ENCODE measurements around the gene CAMK1.

The CAMK1 gene
- total RNA-seq, result 62.9 to 379 (median 192) reads per million in 18 experiments

GRCh38 chr3:9769426-9770275 is at the start of gene CAMK1:
Gene CAMK1 (minus strand): TSS chr3:9769947. CDS start chr3:9767749, 2,198 bp downstream.
- peak; percentile 62 to 85 for DNase-seq

- no peak for DNase-seq
These were observed 49.1 kb upstream of the CAMK1 start for GRCh38 chr3:9818666-9819335.

- DNase-seq, result peak in 1 of 2 donors; percentile 57
These were observed 47.7 kb upstream of the CAMK1 start for GRCh38 chr3:9817436-9817835.

GRCh38 chr3:9815986-9816385 is 46.2 kb upstream of the CAMK1 start:
- no peak for DNase-seq

GRCh38 chr3:9812870-9813483 is 43.2 kb upstream of the CAMK1 start:
- DNase-seq, result no peak

GRCh38 chr3:9810846-9811245 is 41.1 kb upstream of the CAMK1 start:
- DNase-seq, result no peak

- no peak for DNase-seq
These were observed 40.7 kb upstream of the CAMK1 start for GRCh38 chr3:9810433-9810770.

- peak; percentile 63 to 73 for DNase-seq
These were observed 40.1 kb upstream of the CAMK1 start, which contains the start of gene TTLL3 for GRCh38 chr3:9809615-9810432. Gene TTLL3 (plus strand): TSS chr3:9810262. CDS start chr3:9810662, 400 bp downstream.

- peak in 1 of 2 donors; percentile 14 for DNase-seq
These were observed 39.5 kb upstream of the CAMK1 start for GRCh38 chr3:9809239-9809614.

GRCh38 chr3:9808345-9809037 is 38.7 kb upstream of the CAMK1 start:
- DNase-seq, result peak; percentile 14 to 32

GRCh38 chr3:9807981-9808344 is 38.2 kb upstream of the CAMK1 start:
- DNase-seq, result no peak

GRCh38 chr3:9806688-9807589 is 37.2 kb upstream of the CAMK1 start:
- no peak for DNase-seq

- no peak for DNase-seq
These were observed 36.4 kb upstream of the CAMK1 start for GRCh38 chr3:9806137-9806536.

- no peak for DNase-seq
These were observed 35.2 kb upstream of the CAMK1 start for GRCh38 chr3:9804996-9805395.

- DNase-seq, result no peak
These were observed 33.7 kb upstream of the CAMK1 start for GRCh38 chr3:9803494-9803893.

GRCh38 chr3:9800529-9800928 is 30.8 kb upstream of the CAMK1 start:
- DNase-seq, result no peak

GRCh38 chr3:9797196-9797945 is 27.6 kb upstream of the CAMK1 start:
- DNase-seq, result no peak

GRCh38 chr3:9795207-9795606 is 25.5 kb upstream of the CAMK1 start:
- peak; percentile 73 to 81 for DNase-seq

- peak in 1 of 2 donors; percentile 19 for DNase-seq
These were observed 24.7 kb upstream of the CAMK1 start for GRCh38 chr3:9794400-9794799.

GRCh38 chr3:9793161-9793781 is 23.5 kb upstream of the CAMK1 start:
- DNase-seq, result peak; percentile 75 to 83

Data from inflammatory macrophage (primary cell).